Effector memory CD4-positive, alpha-beta T cell (primary cell): ENCODE measurements around the gene ABCB9.

ENCODE experiments used
- DNase-seq, 3 donors: peaks; one replicate each; pipeline ENCODE4 v3.0.0-alpha.2; 2020
- H3K27ac ChIP-seq: 2 replicates; pipeline ENCODE4 v1.7.0; 2013; ENCODE audit warnings: mild to moderate bottlenecking, low read length, moderate library complexity; ENCODE audit not compliant: insufficient read depth, poor library complexity, severe bottlenecking
- H3K27me3 ChIP-seq: replicated peaks from 2 replicates; pipeline ENCODE4 v1.7.0; 2013; ENCODE audit warnings: mild to moderate bottlenecking, low read length; ENCODE audit not compliant: insufficient read depth, control insufficient read depth, poor library complexity, severe bottlenecking
- H3K36me3 ChIP-seq: 2 replicates; pipeline ENCODE4 v1.7.0; 2013; ENCODE audit warnings: mild to moderate bottlenecking, low read length, moderate library complexity; ENCODE audit not compliant: control insufficient read depth, insufficient read depth
- H3K4me1 ChIP-seq: 2 replicates; pipeline ENCODE4 v1.7.0; 2013; ENCODE audit warnings: low read length, mild to moderate bottlenecking; ENCODE audit not compliant: control insufficient read depth, insufficient read depth, poor library complexity, severe bottlenecking
- H3K4me3 ChIP-seq: 2 replicates; pipeline ENCODE4 v1.7.0; 2013; ENCODE audit warnings: low read length, low read depth, mild to moderate bottlenecking; ENCODE audit not compliant: insufficient read depth, poor library complexity, severe bottlenecking
- H3K9me3 ChIP-seq: 2 replicates; pipeline ENCODE4 v1.7.0; 2013; ENCODE audit warnings: mild to moderate bottlenecking, low read length, moderate library complexity; ENCODE audit not compliant: control insufficient read depth

Gene ABCB9

DNA sequence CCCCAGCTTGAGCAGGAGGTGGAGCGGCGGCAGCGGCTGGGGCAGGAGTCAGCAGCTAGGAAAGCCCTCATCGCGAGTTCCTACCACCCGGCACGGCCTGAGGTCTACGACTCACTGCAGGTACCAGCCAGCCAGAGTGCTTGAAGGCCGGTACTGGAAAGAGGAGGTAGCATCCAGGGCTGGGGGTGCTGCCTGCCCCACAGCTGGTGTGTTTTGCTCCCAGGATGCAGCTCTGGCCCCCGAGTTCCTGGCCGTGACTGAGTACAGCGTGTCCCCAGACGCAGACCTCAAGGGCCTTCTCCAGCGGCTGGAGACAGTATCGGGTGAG lies 10.3 kb upstream of the ABCB9 start:
- Histone ChIP-seq H3K27ac (no peak overlapping the region), H3K27me3 (no peaks in the 10 kb centered on the region), H3K36me3 (no peaks in the 10 kb centered on the region), H3K9me3 (no peaks in the 10 kb centered on the region), H3K4me1 (peaks cover 33% of the 10 kb centered on the region), H3K4me3 (no peak overlapping the region)
- DNase-seq: no peak

GRCh38 chr12:122975790-122976647 lies 9.8 kb upstream of the ABCB9 start:
- H3K36me3 ChIP-seq: no peaks in the 10 kb centered on the region
- H3K4me3 ChIP-seq: peak overlapping the region; percentile 98
- H3K27ac ChIP-seq: peak overlapping the region; percentile 99
- peaks cover 28% of the 10 kb centered on the region for H3K4me1 ChIP-seq
- no peaks in the 10 kb centered on the region for H3K9me3 ChIP-seq
- DNase-seq: no peak
- no peaks in the 10 kb centered on the region for H3K27me3 ChIP-seq

DNA sequence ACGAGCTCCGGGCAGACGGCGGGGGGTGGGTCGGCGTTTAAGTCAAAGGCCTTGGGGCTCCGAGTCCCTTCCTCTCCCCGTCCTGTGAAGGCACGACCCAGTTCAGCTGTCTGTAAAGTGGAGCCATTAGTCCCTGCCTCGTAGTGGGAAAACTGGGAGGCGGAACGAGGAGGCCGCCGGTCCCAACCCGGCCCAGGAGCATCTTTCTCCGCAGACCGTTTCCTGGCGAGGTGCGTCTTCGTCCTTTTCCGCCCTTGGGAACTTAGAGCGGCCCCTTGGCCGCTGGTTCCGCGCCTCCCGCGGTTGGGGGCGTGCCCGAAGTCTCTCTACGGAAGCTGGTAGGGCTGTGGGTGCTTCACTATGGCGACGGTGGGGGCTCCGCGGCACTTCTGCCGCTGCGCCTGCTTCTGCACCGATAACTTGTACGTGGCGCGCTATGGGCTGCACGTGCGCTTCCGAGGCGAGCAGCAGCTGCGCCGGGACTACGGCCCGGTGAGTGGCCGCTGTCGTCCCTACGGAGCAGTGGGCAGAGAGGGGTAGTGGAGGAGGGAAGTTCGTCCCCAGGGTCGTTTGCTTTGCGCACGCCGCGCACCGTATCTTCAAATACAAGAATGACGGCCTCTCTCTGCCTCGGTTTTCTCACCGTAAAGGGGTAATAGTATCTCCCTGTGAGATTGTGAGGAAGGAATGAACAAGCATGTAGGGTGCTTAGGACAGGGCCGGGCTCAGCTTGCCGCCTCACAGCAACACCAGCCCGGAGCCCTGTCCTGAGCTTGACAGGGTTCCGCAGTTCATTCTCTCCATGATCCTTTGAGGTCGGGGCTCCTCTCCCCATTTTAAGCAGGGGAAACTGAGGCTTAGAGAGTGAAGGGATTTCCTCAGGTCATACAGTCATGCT lies 8.9 kb upstream of the ABCB9 start, which contains the start of gene OGFOD2:
OGFOD2 (plus strand) TSS at position 353 of the 898 bp plus-strand sequence; CDS start at position 361, 8 bp downstream.
- H3K9me3 ChIP-seq: no peaks in the 10 kb centered on the region
- H3K27me3 ChIP-seq: no peaks in the 10 kb centered on the region
- peak within 1 kb of the TSS; percentile 98 for H3K4me3 ChIP-seq
- DNase-seq: peak; percentile 87 to 90 (median 88)
- no peaks in the 10 kb centered on the region for H3K36me3 ChIP-seq
- peak within 1 kb of the TSS; percentile 99 for H3K27ac ChIP-seq
- H3K4me1 ChIP-seq: peaks cover 28% of the 10 kb centered on the region

GRCh38 chr12:122974274-122974891 lies 8.1 kb upstream of the ABCB9 start:
- peak; percentile 98 for DNase-seq
- peak overlapping the region; percentile 99 for H3K27ac ChIP-seq
- no peaks in the 10 kb centered on the region for H3K27me3 ChIP-seq
- H3K4me3 ChIP-seq: peak overlapping the region; percentile 98
- H3K9me3 ChIP-seq: no peaks in the 10 kb centered on the region
- no peaks in the 10 kb centered on the region for H3K36me3 ChIP-seq
- H3K4me1 ChIP-seq: peaks cover 21% of the 10 kb centered on the region

GRCh38 chr12:122969676-122970075 lies 3.4 kb upstream of the ABCB9 start:
- Histone ChIP-seq H3K27ac (no peak overlapping the region), H3K4me3 (no peak overlapping the region), H3K4me1 (peaks cover 15% of the 10 kb centered on the region), H3K36me3 (no peaks in the 10 kb centered on the region), H3K27me3 (no peaks in the 10 kb centered on the region), H3K9me3 (no peaks in the 10 kb centered on the region)
- DNase-seq: no peak

- Histone ChIP-seq H3K9me3 (no peaks in the 10 kb centered on the region), H3K27ac (no peak overlapping the region), H3K4me3 (no peak overlapping the region), H3K4me1 (peaks cover 9% of the 10 kb centered on the region), H3K36me3 (no peaks in the 10 kb centered on the region), H3K27me3 (no peaks in the 10 kb centered on the region)
- no peak for DNase-seq
These were observed 1.8 kb upstream of the ABCB9 start for GRCh38 chr12:122968104-122968503.

- Histone ChIP-seq H3K27me3 (no peaks in the 10 kb centered on the region), H3K27ac (peak overlapping the region; percentile 26), H3K4me1 (peaks cover 9% of the 10 kb centered on the region), H3K4me3 (no peak overlapping the region), H3K36me3 (no peaks in the 10 kb centered on the region), H3K9me3 (no peaks in the 10 kb centered on the region)
- DNase-seq: no peak
These were observed 684 bp upstream of the ABCB9 start for GRCh38 chr12:122966743-122967550.

DNA sequence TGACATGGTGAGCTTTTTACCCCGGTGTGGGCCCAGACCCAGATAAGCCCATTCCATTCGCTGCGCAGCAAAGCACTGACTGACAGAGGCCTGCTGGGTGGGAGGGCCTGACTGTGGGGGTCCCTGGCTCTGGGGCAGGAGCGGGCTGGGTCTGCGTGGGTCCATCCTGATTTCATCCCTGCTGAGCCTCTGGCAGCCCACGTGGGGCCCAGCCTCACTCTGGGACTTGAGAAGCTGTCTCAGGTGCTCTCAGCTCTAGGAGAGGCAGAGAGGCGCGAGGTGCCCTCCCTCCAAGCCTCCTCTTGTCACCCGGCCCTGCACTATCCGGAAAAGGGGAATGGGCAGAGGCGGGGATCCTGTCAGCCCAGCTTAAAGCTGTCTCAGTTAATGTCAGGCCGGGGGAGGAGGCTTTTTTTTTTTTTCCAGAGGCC lies 927 bp downstream of the ABCB9 start:
- no peak for DNase-seq
- H3K4me1 ChIP-seq: peaks cover 9% of the 10 kb centered on the region
- no peaks in the 10 kb centered on the region for H3K27me3 ChIP-seq
- no peaks in the 10 kb centered on the region for H3K36me3 ChIP-seq
- H3K9me3 ChIP-seq: no peaks in the 10 kb centered on the region
- no peak overlapping the region for H3K4me3 ChIP-seq
- no peak overlapping the region for H3K27ac ChIP-seq

- no peak for DNase-seq
- Histone ChIP-seq H3K36me3 (no peaks in the 10 kb centered on the region), H3K4me3 (no peak overlapping the region), H3K27ac (no peak overlapping the region), H3K9me3 (no peaks in the 10 kb centered on the region), H3K27me3 (no peaks in the 10 kb centered on the region), H3K4me1 (peaks cover 9% of the 10 kb centered on the region)
These were observed 1.6 kb downstream of the ABCB9 start for GRCh38 chr12:122964439-122965257.
